ENCODE data around the gene CLGN. TPM values are rescaled to one million over a fixed set of nuclear protein-coding genes. Genes with fewer than 3 reads are reported as not detected.

Gene CLGN
- total and polyA plus RNA-seq, 2 of the 13 experiments (the other 11 are each of a cell fraction or from before 2014, with no cell fraction given) = 7.2 to 17.0 TPM

GRCh38 chr4:140374130-140374477, 53.3 kb downstream of the CLGN start:
- DNase-seq (ENCODE audit: low spot score) (peak; percentile 32), FAIRE-seq (no peak), ATAC-seq (peak; percentile 12)
- H3K79me2 ChIP-seq (ENCODE audit: insufficient read depth, low read length) = peaks cover 52% of the 10 kb centered on the region
- in situ Hi-C loops (cut with HindIII; ENCODE audit: extremely low pct_ligation_motif_present, low pct_unique_long_range_greater_than_20kb) = no loop called here
- BruUV-seq (replicated peaks) = no TSS peak
- CTCF ChIA-PET (ENCODE audit: low intra/inter-chr PET ratio, low total read pairs) = interaction anchor here (2.9 kb wide), 1 partner anchor 14 kb away, joined by 12 read pairs; no protein-coding TSS in a partner anchor
- H3K27ac ChIP-seq (ENCODE audit: extremely low read length, insufficient read depth, low read length) = peak overlapping the region; percentile 85
- no peaks in the 10 kb centered on the region for H3K36me3 ChIP-seq (replicated peaks in 1 of 2; ENCODE audit: control insufficient read depth in 1 of 2, insufficient read depth in 2 of 2, low read length in 2 of 2)
- H3K4me1 ChIP-seq (ENCODE audit: insufficient read depth, low read length) = peaks cover 45% of the 10 kb centered on the region
- POLR2A ChIA-PET = interaction anchor here (1.2 to 4.1 kb wide), 7 partner anchors 9 to 708 kb away, joined by 3 to 56 read pairs (median 17); partner anchors contain the start of genes CLGN, ELMOD2 and MGST2
- no peaks in the 10 kb centered on the region for H3K9me3 ChIP-seq (ENCODE audit: low read length)
- TF ChIP-seq CEBPG (CRISPR knock-in tag; IDR thresholded peaks at IDR 0.05) (peak; percentile 95), SOX13 (IDR thresholded peaks at IDR 0.05) (no peak), SOX13 (CRISPR knock-in tag; conservative IDR thresholded peaks at IDR 0.05 in 1 of 2, IDR thresholded peaks at IDR 0.05 in 1 of 2) (no peak), WIZ (CRISPR knock-in tag; IDR thresholded peaks at IDR 0.05) (0 out of 2 replicates have a peak, but pooled peaks have one; percentile 21), ZNF670 (CRISPR knock-in tag; IDR thresholded peaks at IDR 0.05; ENCODE audit: borderline replicate concordance) (0 out of 2 replicates have a peak, but pooled peaks have one; percentile 9), ZNF530 (CRISPR knock-in tag; IDR thresholded peaks at IDR 0.05; ENCODE audit: low read depth) (0 out of 2 replicates have a peak, but pooled peaks have one; percentile 6), CEBPB (IDR thresholded peaks at IDR 0.05; ENCODE audit: borderline replicate concordance, low read depth, low read length) (peak; percentile 98), ASH2L (IDR thresholded peaks at IDR 0.05; ENCODE audit: insufficient read length, low read depth, low read length) (peak; percentile 39), ZNF329 (CRISPR knock-in tag; IDR thresholded peaks at IDR 0.05; ENCODE audit: low read depth) (no peak), ZNF770 (CRISPR knock-in tag; IDR thresholded peaks at IDR 0.05) (0 out of 2 replicates have a peak, but pooled peaks have one; percentile 4), HDAC1 (CRISPR knock-in tag; IDR thresholded peaks at IDR 0.05) (0 out of 2 replicates have a peak, but pooled peaks have one; percentile 1), BCL6 (CRISPR knock-in tag; IDR thresholded peaks at IDR 0.05) (peak; percentile 52; the same call in 1 of the 2 replicates), KDM5A (IDR thresholded peaks at IDR 0.05; ENCODE audit: borderline replicate concordance, low read length) (peak; percentile 63; the same call in 1 of the 2 replicates), SMARCE1 (IDR thresholded peaks at IDR 0.05; ENCODE audit: borderline replicate concordance) (no peak), ZNF549 (CRISPR knock-in tag; IDR thresholded peaks at IDR 0.05) (no peak), SMAD1 (CRISPR knock-in tag; IDR thresholded peaks at IDR 0.05; ENCODE audit: borderline replicate concordance, low read depth) (0 out of 2 replicates have a peak, but pooled peaks have one; percentile 3)
- peak overlapping the region; percentile 81 for H3K4me2 ChIP-seq (ENCODE audit: low read depth, low read length)
- no peak overlapping the region for H2AFZ ChIP-seq (ENCODE audit: low read length)
- H4K20me1 ChIP-seq (ENCODE audit: insufficient read depth, low read length) = no peaks in the 10 kb centered on the region; the same call in none of the 2 replicates
- 0% methylated on average over 8 of the region's 8 CpGs for WGBS (ENCODE audit: low lambda C conversion rate)
- no peaks in the 10 kb centered on the region for H3K27me3 ChIP-seq (ENCODE audit: control insufficient read depth in 1 of 2, insufficient read depth in 2 of 2, low read length in 2 of 2)
- peak overlapping the region; percentile 76 to 86 (median 85) for H3K4me3 ChIP-seq (replicated peaks in 1 of 3; ENCODE audit: insufficient read depth in 1 of 3, low read depth in 2 of 3, low read length in 3 of 3)
- H3K9ac ChIP-seq (ENCODE audit: insufficient read depth, low read depth, low read length) = peak overlapping the region; percentile 79
- intact Hi-C loops (cut with micrococcal nuclease; ENCODE audit: unreplicated experiment) = loop anchor here (1.0 to 2.0 kb wide), 3 partner anchors 15 to 381 kb away; partner anchors contain the start of gene ELMOD2
